Duodenal mucosa (tissue), 2 donors: ENCODE measurements around the gene AFF1.
"Not testable (repeated sequence)": the region's sequence is repeated elsewhere in the genome, so short reads cannot be mapped to it uniquely, and the experiment has no call there.

Source experiments
- H3K27ac ChIP-seq: one replicate; pipeline ENCODE4 v1.7.0; 2013; ENCODE audit warnings: low read depth, low read length
- H3K27me3 ChIP-seq, 2 donors: one replicate each; pipeline ENCODE4 v1.7.0; 2013; ENCODE audit warnings: low read length in 2 of 2, control low read depth in 1 of 2; ENCODE audit not compliant: insufficient read depth in 2 of 2, control insufficient read depth in 1 of 2
- H3K36me3 ChIP-seq, 2 donors: one replicate each; pipeline ENCODE4 v1.7.0; 2013; ENCODE audit warnings: low read length in 2 of 2, control low read depth in 1 of 2; ENCODE audit not compliant: insufficient read depth in 2 of 2, control insufficient read depth in 1 of 2
- H3K4me1 ChIP-seq, 2 donors: one replicate each; pipeline ENCODE4 v1.7.0; 2013; ENCODE audit warnings: low read length in 2 of 2, control low read depth in 1 of 2; ENCODE audit not compliant: insufficient read depth in 2 of 2, control insufficient read depth in 1 of 2
- H3K4me3 ChIP-seq, 2 donors: one replicate each; pipeline ENCODE4 v1.7.0; 2013; ENCODE audit warnings: low read length in 2 of 2, low read depth in 1 of 2
- H3K9ac ChIP-seq, 2 donors: one replicate each; pipeline ENCODE4 v1.7.0; 2013; ENCODE audit warnings: low read length in 2 of 2, low read depth in 1 of 2
- H3K9me3 ChIP-seq, 2 donors: one replicate each; pipeline ENCODE4 v1.7.0; 2013; ENCODE audit warnings: low read length in 2 of 2, control low read depth in 1 of 2; ENCODE audit not compliant: control insufficient read depth in 1 of 2

Gene AFF1

GRCh38 chr4:87066403-87067123 lies 131.8 kb downstream of the AFF1 start:
- Histone ChIP-seq H3K9me3 (no peaks in the 10 kb centered on the region), H3K4me3 (no peak overlapping the region), H3K27me3 (no peaks in the 10 kb centered on the region), H3K4me1 (peaks cover under 1 to 13% of the 10 kb centered on the region in 2 donors), H3K36me3 (peaks cover 0 to 4% of the 10 kb centered on the region in 2 donors), H3K9ac (no peak overlapping the region), H3K27ac (no peak overlapping the region)

- Histone ChIP-seq H3K4me3 (no peak overlapping the region), H3K27ac (no peak overlapping the region), H3K9ac (no peak overlapping the region), H3K9me3 (no peaks in the 10 kb centered on the region), H3K36me3 (peaks cover 0 to under 1% of the 10 kb centered on the region in 2 donors), H3K4me1 (peaks cover 0 to 12% of the 10 kb centered on the region in 2 donors), H3K27me3 (no peaks in the 10 kb centered on the region)
Observed at GRCh38 chr4:87067124-87067885, 132.5 kb downstream of the AFF1 start.

- Histone ChIP-seq H3K27ac (no peak overlapping the region), H3K4me1 (peaks cover 0 to 13% of the 10 kb centered on the region in 2 donors), H3K27me3 (no peaks in the 10 kb centered on the region), H3K4me3 (no peak overlapping the region), H3K9ac (no peak overlapping the region), H3K9me3 (no peaks in the 10 kb centered on the region), H3K36me3 (no peaks in the 10 kb centered on the region)
Observed at GRCh38 chr4:87068583-87069021, 133.8 kb downstream of the AFF1 start.

- no peaks in the 10 kb centered on the region for H3K9me3 ChIP-seq
- no peaks in the 10 kb centered on the region for H3K27me3 ChIP-seq
- H3K4me3 ChIP-seq: no peak overlapping the region
- H3K27ac ChIP-seq: no peak overlapping the region
- H3K4me1 ChIP-seq: peaks cover 2 to 18% of the 10 kb centered on the region in 2 donors
- H3K9ac ChIP-seq: no peak overlapping the region
- no peaks in the 10 kb centered on the region for H3K36me3 ChIP-seq
Observed at GRCh38 chr4:87069037-87069742, 134.4 kb downstream of the AFF1 start.

- no peaks in the 10 kb centered on the region for H3K9me3 ChIP-seq
- H3K9ac ChIP-seq: no peak overlapping the region
- no peaks in the 10 kb centered on the region for H3K36me3 ChIP-seq
- H3K4me1 ChIP-seq: peaks cover 3 to 24% of the 10 kb centered on the region in 2 donors
- H3K4me3 ChIP-seq: no peak overlapping the region
- H3K27ac ChIP-seq: no peak overlapping the region
- H3K27me3 ChIP-seq: no peaks in the 10 kb centered on the region
Observed at GRCh38 chr4:87071401-87071800, 136.6 kb downstream of the AFF1 start.

GRCh38 chr4:87072545-87072944 lies 137.7 kb downstream of the AFF1 start:
- not testable (repeated sequence) for H3K4me3 ChIP-seq, H3K27me3 ChIP-seq, H3K36me3 ChIP-seq, H3K9me3 ChIP-seq, H3K9ac ChIP-seq, H3K27ac ChIP-seq
- peaks cover 3 to 35% of the 10 kb centered on the region in 2 donors for H3K4me1 ChIP-seq

GRCh38 chr4:87073199-87074120 lies 138.6 kb downstream of the AFF1 start:
- Histone ChIP-seq H3K4me3 (peak overlapping the region in 1 of 2 donors; percentile 19), H3K27ac (no peak overlapping the region), H3K27me3 (no peaks in the 10 kb centered on the region), H3K9ac (peak overlapping the region in 1 of 2 donors; percentile 6), H3K36me3 (no peaks in the 10 kb centered on the region), H3K4me1 (peaks cover 3 to 43% of the 10 kb centered on the region in 2 donors), H3K9me3 (no peaks in the 10 kb centered on the region)

GRCh38 chr4:87074121-87074488 lies 139.3 kb downstream of the AFF1 start:
- Histone ChIP-seq H3K27me3 (no peaks in the 10 kb centered on the region), H3K4me3 (peak overlapping the region in 1 of 2 donors; percentile 19), H3K9me3 (no peaks in the 10 kb centered on the region), H3K27ac (no peak overlapping the region), H3K4me1 (peaks cover 3 to 40% of the 10 kb centered on the region in 2 donors), H3K36me3 (no peaks in the 10 kb centered on the region), H3K9ac (no peak overlapping the region)

- no peak overlapping the region for H3K9ac ChIP-seq
- no peak overlapping the region for H3K4me3 ChIP-seq
- H3K36me3 ChIP-seq: no peaks in the 10 kb centered on the region
- H3K27me3 ChIP-seq: no peaks in the 10 kb centered on the region
- H3K27ac ChIP-seq: no peak overlapping the region
- no peaks in the 10 kb centered on the region for H3K9me3 ChIP-seq
- peaks cover 3 to 32% of the 10 kb centered on the region in 2 donors for H3K4me1 ChIP-seq
Observed at GRCh38 chr4:87075876-87076275, 141.1 kb downstream of the AFF1 start.
